Activated CD4-positive, alpha-beta T cell treated with anti-CD3 and anti-CD28 coated beads, Interleukin-2, amount 50 U/mL, for 16 hours (primary cell): ENCODE measurements around the gene LILRA5.
A peak's percentile ranks its signal among the peaks of the same experiment; 100 is the strongest.
"Not testable (repeated sequence)": the region's sequence is repeated elsewhere in the genome, so short reads cannot be mapped to it uniquely, and the experiment has no call there.

Experiments
- DNase-seq: peaks from one replicate; pipeline ENCODE4 v3.0.0-alpha.2; 2020

Gene LILRA5

DNA sequence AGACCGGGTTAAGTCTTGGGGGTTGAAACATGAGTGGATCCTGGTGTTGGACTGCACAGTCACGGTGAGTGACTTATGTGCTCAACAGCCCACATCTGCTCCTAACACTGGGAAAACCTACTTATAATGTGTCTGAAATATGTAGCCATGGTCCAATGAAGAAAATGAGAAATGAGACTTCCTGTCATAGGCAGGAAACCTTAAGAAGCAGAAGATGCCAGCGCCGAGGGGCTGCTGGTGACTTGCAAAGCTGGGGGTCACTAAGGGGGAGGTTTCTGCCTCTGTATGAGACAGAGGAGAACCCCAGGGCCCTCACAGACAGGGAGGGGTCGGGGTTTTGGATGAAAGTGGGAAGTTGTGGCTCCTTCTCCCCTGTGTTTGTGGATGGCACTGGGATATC is 40.8 kb downstream of the LILRA5 start:
- DNase-seq = not testable (repeated sequence)

- DNase-seq = not testable (repeated sequence)
Observed at GRCh38 chr19:54271587-54271986, 41.4 kb downstream of the LILRA5 start.

- DNase-seq = no peak
Observed at GRCh38 chr19:54271106-54271505, 41.9 kb downstream of the LILRA5 start.

- no peak for DNase-seq
Observed at GRCh38 chr19:54268936-54269335, 44.0 kb downstream of the LILRA5 start.

DNA sequence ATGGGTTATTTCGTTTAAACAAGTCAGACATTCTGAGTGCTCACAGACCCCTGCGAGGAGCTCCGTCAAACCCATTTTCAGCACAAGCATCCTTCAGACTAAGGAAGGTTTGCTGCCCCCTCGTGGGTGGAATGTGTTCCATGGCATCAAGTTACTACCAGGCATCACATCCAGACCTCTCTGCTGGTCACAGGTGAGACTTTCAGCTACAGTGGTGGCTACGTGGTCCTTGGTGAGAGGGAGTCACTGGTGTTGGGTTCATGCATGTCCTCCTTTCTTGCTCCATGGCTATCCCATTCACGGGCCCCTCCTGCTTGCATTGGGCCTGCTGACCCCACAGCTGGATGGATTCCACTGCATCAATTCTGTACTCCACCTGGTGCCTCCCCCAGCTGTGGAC is 46.8 kb downstream of the LILRA5 start:
- peak; percentile 67 for DNase-seq

GRCh38 chr19:54262470-54262869 is 50.5 kb downstream of the LILRA5 start:
- DNase-seq = no peak

- DNase-seq = no peak
Observed at GRCh38 chr19:54262066-54262465, 50.9 kb downstream of the LILRA5 start.

DNA sequence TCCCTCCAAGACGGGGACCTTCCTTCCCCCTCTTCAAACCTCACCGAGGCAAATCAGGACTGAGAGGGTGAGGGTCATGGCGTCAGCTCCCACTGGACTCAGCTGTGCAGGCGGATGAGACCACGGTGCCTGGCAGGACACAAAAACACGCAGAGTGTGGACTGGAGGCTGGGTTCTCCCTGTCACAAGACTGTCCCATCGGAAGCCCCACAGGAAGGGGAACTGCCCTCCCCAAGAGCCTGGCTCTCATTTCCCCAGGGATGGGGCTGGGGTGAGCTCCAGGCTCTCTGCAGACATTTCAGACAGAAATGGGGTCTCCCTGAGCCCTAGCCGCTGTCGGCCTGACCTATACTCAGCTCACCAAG is 55.9 kb downstream of the LILRA5 start, which contains the start of gene LILRB5:
LILRB5 (minus strand) TSS at position 158 of the 365 bp plus-strand sequence; CDS start at position 78, 80 bp downstream.
- no peak for DNase-seq
